DND-41 (cell line): Measurements from ENCODE around the gene MFSD6.

Source experiments
- ATAC-seq: fragments of 200-7000 bp; cut with Tn5 transposase; 3 replicates; pipeline ENCODE4 v1.9.1; 2021; ENCODE audit warnings: low read depth; ENCODE audit not compliant: insufficient read depth
- DNase-seq: peaks from one replicate; pipeline ENCODE4 v3.0.0-alpha.2; 2020
- H2AFZ ChIP-seq: 2 replicates; pipeline ENCODE4 v1.6.0; 2012; ENCODE audit warnings: low read depth, low read length
- H3K27ac ChIP-seq: 2 replicates; pipeline ENCODE4 v1.5.1; 2012; ENCODE audit warnings: low read length, inconsistent platforms
- H3K27me3 ChIP-seq: fragments of 200-600 bp; sonication (generic); 2 replicates; pipeline ENCODE4 v1.6.0; 2012; ENCODE audit warnings: low read length, mild to moderate bottlenecking, inconsistent platforms; ENCODE audit not compliant: insufficient read depth, poor library complexity
- H3K36me3 ChIP-seq: 2 replicates; pipeline ENCODE4 v1.5.1; 2012; ENCODE audit warnings: low read length, inconsistent platforms; ENCODE audit not compliant: insufficient read depth
- H3K4me1 ChIP-seq: 2 replicates; pipeline ENCODE4 v1.5.1; 2012; ENCODE audit warnings: mild to moderate bottlenecking, low read length; ENCODE audit not compliant: insufficient read depth
- H3K4me2 ChIP-seq: 2 replicates; pipeline ENCODE4 v1.6.0; 2012; ENCODE audit warnings: mild to moderate bottlenecking, moderate library complexity, low read length, inconsistent platforms; ENCODE audit not compliant: insufficient read depth
- H3K4me3 ChIP-seq, 2 experiments: fragments of 200-600 bp in 1 of 2; shearing (Covaris generic) in 1 of 2; 2 replicates each; pipeline ENCODE4 v1.5.1; 2012 to 2016; ENCODE audit warnings: inconsistent platforms in 2 of 2, low read length in 2 of 2, mild to moderate bottlenecking in 2 of 2, low read depth in 1 of 2, moderate library complexity in 1 of 2
- H3K79me2 ChIP-seq: 2 replicates; pipeline ENCODE4 v1.6.0; 2012; ENCODE audit warnings: low read length, inconsistent platforms; ENCODE audit not compliant: insufficient read depth
- H3K9ac ChIP-seq: 2 replicates; pipeline ENCODE4 v1.6.0; 2012; ENCODE audit warnings: low read depth, mild to moderate bottlenecking, inconsistent platforms, low read length, moderate library complexity
- H3K9me3 ChIP-seq: 2 replicates; pipeline ENCODE4 v1.5.1; 2012; ENCODE audit warnings: low read length, moderate library complexity, mild to moderate bottlenecking, inconsistent platforms; ENCODE audit not compliant: insufficient read depth, severe bottlenecking
- H4K20me1 ChIP-seq: 2 replicates; pipeline ENCODE4 v1.6.0; 2012; ENCODE audit warnings: low read length; ENCODE audit not compliant: insufficient read depth
- CTCF ChIP-seq: IDR thresholded peaks from 2 replicates; pipeline ENCODE4 v1.5.1; 2012; ENCODE audit warnings: borderline replicate concordance, low read length, moderate library complexity, mild to moderate bottlenecking; ENCODE audit not compliant: poor library complexity, severe bottlenecking; ENCODE audit errors: extremely low read depth
- EZH2 ChIP-seq: IDR thresholded peaks from 3 replicates; pipeline ENCODE4 v1.6.1; 2012; ENCODE audit warnings: borderline replicate concordance, low read depth, mild to moderate bottlenecking, moderate library complexity, low read length, inconsistent platforms; ENCODE audit not compliant: severe bottlenecking

The MFSD6 gene

DNA sequence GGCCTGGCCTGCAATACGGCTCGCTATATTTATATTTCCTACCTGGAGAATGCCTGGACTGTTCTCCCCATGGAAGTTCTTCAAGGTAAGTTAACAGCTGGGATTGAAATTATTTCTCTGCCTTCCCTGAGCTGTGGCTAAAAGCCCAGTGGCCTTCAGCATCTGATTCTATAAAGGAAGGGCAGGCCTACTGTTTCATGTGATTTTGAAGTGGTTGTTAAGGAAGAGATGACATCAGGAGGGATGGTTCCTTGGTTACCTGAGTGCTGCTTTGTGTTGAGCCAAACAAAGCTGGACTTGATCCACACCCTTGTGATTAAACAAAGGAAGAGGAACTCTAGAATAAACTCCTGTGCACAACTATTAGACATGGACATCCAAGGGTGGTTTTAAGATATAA lies 61.6 kb downstream of the MFSD6 start:
- H3K27ac ChIP-seq: no peak overlapping the region
- no peaks in the 10 kb centered on the region for H4K20me1 ChIP-seq
- no peak overlapping the region for H3K4me3 ChIP-seq
- peaks cover 8% of the 10 kb centered on the region for H3K4me1 ChIP-seq
- H3K9ac ChIP-seq: no peak overlapping the region
- DNase-seq (no peak), ATAC-seq (no peak)
- H3K36me3 ChIP-seq: peaks cover 22% of the 10 kb centered on the region
- peaks cover 9% of the 10 kb centered on the region; the same call in 1 of the 2 replicates for H3K79me2 ChIP-seq
- no peak overlapping the region for H2AFZ ChIP-seq
- TF ChIP-seq CTCF: no peak
- no peak for TF ChIP-seq EZH2
- H3K27me3 ChIP-seq: no peaks in the 10 kb centered on the region
- peaks cover 3% of the 10 kb centered on the region for H3K9me3 ChIP-seq
- H3K4me2 ChIP-seq: no peak overlapping the region

DNA sequence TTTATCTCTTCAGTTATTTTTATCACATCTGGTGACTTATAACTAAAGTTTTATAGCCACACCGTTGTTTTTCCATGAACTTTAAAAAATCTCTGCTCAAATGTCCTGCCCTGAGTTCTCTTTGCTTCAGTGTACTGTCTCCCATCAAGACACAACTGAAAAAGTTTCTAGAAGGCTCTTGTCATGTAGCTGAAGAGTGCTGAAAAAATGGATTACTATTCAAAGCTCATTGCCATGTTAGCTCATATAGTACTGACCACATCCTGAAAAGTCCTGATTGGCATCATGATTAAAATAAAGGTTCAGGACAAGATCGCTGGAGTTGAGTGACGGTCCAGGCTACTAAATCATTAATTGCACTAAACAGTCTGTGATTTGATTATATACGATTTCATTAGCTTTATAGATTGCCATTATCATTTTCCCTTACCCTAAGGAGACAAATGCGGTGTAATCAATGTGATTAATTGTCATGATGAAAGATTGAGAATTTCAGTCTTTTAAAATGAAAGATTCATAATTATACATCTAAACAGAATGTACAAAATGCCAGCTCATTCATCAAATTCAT lies 62.2 kb downstream of the MFSD6 start:
- Histone ChIP-seq H3K4me3 (no peak overlapping the region), H3K79me2 (peaks cover 9% of the 10 kb centered on the region; the same call in 1 of the 2 replicates), H3K9me3 (peaks cover 3% of the 10 kb centered on the region), H3K9ac (no peak overlapping the region), H4K20me1 (no peaks in the 10 kb centered on the region), H3K27me3 (no peaks in the 10 kb centered on the region), H3K4me2 (no peak overlapping the region), H3K4me1 (peaks cover 8% of the 10 kb centered on the region), H2AFZ (no peak overlapping the region), H3K27ac (no peak overlapping the region), H3K36me3 (peaks cover 22% of the 10 kb centered on the region)
- no peak for TF ChIP-seq EZH2
- no peak for TF ChIP-seq CTCF
- DNase-seq (no peak), ATAC-seq (no peak)

DNA sequence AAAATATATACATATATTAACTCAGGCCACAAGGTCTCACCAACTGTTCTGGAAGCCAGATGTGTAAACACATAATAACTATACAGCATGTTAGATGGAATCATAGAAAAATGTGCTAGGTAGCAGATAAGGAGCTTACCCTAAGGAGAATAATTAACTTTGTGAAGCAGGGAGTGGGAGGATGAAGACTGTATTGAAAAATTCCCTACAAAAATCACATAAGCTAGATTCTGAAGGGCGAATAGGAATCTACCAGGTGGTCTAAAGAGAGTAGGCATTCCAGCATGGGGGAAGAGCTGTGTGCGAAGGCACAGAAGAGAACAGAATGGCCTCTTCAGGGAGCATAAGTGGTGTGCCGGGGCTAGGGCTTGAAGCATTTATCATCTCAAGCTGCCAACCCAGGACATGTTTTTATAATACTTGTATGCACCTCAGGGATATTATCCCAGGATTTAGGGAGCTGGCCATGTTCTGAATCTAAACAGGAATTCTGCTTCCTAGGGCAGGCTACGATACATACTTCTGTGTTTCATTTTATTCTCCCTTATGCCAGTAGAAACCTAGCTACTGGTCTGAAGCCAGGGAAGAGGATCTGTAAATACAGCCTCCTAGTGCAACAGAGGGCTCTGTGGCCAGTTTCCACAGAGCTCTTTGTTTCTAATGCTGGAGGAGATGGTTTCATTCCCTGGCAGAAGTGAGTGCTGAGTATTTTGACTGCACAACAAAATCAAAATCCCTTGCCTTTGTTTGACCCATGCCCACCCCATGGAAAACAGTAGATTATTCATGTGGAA lies 69.7 kb downstream of the MFSD6 start:
- no peak overlapping the region for H3K27ac ChIP-seq
- H3K9ac ChIP-seq: no peak overlapping the region
- no peaks in the 10 kb centered on the region for H3K79me2 ChIP-seq
- DNase-seq (no peak), ATAC-seq (no peak; the same call in 2 of the 3 replicates)
- TF ChIP-seq CTCF: no peak
- TF ChIP-seq EZH2: no peak
- H3K4me3 ChIP-seq: no peak overlapping the region
- no peak overlapping the region for H3K4me2 ChIP-seq
- H3K27me3 ChIP-seq: no peaks in the 10 kb centered on the region
- H4K20me1 ChIP-seq: no peaks in the 10 kb centered on the region
- H3K9me3 ChIP-seq: no peaks in the 10 kb centered on the region
- H2AFZ ChIP-seq: no peak overlapping the region
- peaks cover 5% of the 10 kb centered on the region; the same call in 1 of the 2 replicates for H3K36me3 ChIP-seq
- H3K4me1 ChIP-seq: no peaks in the 10 kb centered on the region
